OCI-M2 (cell line): ENCODE data around the gene PEX12.
"Not testable (repeated sequence)": the region's sequence is repeated elsewhere in the genome, so short reads cannot be mapped to it uniquely, and the experiment has no call there.

Experiments used
- DNase-seq: peaks from one replicate; lab custom pipeline; 2025; ENCODE audit not compliant: unreplicated experiment; lab: John Stamatoyannopoulos, UW

PEX12 gene

GRCh38 chr17:35578929-35579432, 610 bp upstream of the PEX12 start:
- DNase-seq: no peak

DNA sequence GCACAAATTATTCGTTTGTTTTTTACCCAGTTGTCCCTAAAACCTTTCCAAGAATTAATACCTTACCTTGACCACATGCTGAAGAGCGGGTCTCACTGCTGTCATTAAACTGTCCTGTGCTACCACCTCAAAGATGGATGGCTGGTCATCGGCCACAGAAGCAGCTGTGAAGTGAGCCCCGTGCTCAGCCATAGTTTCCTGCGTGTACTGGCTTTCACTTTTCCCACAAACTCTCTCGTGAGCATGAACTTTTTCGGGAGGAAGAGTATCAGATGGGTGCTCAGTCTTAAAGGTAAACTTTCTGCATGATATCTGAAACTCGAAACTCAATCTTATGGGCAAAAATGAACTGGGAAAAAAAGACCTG, 558 bp downstream of the PEX12 start:
- no peak for DNase-seq

DNA sequence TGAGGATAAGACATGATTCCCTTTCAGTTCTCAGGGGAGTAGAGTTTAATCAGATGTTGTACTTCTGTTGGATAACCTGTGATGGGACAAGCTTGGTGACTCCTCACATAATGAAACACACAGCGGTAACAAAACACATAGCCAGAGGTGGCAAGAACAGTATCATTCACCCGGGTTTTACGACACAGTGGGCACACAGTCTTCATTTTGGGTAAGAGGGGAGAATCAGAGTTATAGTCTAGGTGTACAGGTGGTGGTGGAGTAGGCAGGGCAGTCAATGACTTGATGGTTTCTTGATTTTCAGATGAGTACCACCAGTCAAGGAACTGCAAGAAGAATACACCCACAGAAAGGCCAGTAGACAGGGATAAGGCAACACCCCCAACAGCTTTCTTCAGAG, 2.6 kb downstream of the PEX12 start:
- DNase-seq: no peak

GRCh38 chr17:35569405-35569804, 9.0 kb downstream of the PEX12 start:
- no peak for DNase-seq

DNA sequence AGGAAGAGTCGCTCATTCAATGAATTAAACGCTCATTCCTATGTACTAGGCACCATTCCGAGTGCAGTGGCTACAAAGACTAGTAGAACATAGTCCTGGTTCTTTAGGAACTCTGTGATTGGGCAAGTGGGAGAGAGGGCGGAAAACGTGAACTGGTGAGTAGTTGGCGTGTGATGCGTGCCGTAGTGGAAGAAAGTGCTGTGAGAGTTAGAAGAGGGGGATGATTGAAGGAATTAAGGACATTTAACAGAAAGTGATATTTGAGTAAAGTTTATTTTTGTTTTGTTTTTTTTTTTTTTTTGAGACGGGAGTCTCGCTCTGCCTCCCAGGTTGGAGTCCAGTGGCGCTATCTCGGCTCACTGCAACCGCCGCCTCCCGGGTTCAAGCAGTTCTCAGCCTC, 9.8 kb downstream of the PEX12 start:
- no peak for DNase-seq

GRCh38 chr17:35566968-35567367, 11.4 kb downstream of the PEX12 start:
- no peak for DNase-seq

- DNase-seq: not testable (repeated sequence)
These were observed 15.2 kb downstream of the PEX12 start for GRCh38 chr17:35563181-35563580.

- DNase-seq: peak; percentile 49
These were observed 17.7 kb downstream of the PEX12 start, which contains the start of gene SLFN14 for GRCh38 chr17:35560703-35561102. SLFN14 (minus strand) TSS chr17:35560819; CDS start chr17:35558062, 2,757 bp downstream.

DNA sequence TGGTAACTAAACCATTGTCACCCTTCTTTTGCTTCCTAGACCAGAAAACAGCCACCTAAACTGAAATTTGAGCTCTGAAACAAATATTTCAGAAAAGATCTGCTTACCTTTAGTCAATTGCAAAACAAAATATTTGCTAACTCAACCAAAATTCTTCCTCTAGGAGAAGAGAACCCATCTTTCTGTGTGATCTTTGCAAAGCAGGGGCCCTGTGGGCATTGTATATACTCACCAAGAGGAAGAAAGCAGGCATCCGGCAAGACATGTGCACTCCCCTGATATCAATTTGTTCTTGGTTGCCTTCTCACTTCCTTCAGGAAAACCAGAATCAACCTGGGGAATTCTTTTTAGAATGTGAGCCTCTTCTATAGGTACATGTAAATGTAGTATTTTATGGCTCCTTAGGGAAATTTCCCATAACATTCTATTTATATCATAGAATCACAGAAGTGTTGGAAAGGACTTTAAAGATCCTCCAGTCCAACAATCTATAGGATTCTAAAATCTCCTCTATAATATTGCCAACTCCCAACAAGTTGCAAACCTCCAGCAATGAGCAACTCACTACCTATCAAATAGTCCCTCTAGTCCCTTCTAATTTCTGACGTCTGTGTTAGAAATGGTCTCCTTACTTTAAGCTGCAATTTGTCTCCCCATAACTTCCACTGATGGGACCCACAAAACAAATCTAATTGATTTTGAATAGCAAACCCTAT, 18.7 kb downstream of the PEX12 start:
- no peak for DNase-seq

DNA sequence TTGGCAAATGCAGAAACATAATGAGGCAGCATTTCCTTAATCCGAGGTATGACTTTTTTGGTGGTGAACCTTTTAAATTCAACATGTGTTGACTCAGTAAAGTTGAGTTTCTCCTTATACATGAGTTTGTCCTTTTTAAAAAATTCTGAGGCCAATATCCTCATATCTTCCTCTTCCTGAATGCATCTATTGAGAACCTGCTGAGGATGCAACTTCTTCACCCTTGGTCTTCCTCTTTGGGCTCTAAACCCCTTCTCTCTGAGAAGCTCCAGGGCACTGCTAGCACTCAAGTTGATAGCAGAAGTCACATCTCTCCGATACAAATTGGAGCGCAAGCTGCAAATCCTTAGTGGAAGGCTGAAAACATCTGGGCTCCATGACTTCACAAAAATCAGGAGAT, 21.0 kb downstream of the PEX12 start:
- no peak for DNase-seq

DNA sequence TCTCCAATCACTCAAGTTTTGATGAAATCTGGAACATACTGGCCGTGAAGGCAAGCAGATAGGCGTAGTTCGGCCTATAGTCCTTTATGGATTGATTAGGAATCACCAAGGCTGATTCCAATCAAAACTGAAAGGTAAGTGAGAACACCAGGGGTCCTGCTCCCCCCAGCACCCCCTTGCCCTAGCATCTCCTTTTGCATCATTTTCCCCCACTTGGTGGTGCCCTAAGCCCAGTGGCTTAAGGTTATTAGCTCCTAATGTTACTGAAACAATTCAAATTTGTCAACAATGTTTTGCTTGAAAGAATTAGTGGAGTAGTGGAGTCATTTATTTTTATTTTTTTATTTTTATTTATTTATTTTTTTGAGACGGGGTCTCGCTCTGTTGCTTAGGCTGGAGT, 22.7 kb downstream of the PEX12 start:
- DNase-seq: no peak

GRCh38 chr17:35554668-35555067, 23.7 kb downstream of the PEX12 start:
- DNase-seq: no peak

- DNase-seq: no peak
These were observed 25.1 kb downstream of the PEX12 start for GRCh38 chr17:35553310-35553709.

DNA sequence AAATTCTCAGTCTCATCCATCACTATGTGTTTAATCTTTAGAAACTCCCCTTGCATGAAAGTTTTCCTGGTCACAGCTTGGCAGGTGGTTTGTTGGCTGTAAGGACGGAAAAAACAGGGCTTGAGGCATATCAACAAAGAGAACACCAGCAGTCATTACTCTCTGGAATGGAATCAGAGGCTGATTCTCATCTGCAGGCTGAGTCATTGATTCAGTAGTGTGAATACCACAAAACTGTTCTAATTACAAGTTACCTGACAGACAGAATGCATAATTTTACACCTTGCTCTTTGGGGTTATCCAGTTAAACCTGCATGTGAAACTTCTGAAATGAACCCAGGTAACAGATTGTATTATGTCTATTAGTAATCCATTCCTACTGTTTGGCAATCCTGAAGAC, 29.4 kb downstream of the PEX12 start:
- no peak for DNase-seq

- DNase-seq: no peak
These were observed 30.1 kb downstream of the PEX12 start for GRCh38 chr17:35548208-35548810.

DNA sequence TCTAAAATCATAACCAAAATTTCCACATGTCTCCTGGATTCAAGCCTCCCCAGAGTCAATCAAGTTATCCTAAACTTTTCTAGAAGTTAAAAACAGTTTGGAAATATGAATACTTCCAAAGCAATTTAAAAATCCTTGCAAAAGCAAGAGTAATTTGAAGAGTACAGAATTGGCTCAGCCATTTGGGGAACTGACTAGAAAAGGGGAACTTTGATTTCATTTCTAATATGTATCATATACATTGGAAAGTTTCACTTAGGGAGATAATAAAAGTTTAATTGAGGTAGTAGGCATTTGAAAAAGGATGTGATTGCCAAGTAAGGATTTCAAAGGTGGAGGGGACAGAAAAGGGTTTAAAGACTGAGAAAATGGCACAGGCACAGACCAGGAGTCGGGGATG, 31.9 kb downstream of the PEX12 start:
- no peak for DNase-seq

DNA sequence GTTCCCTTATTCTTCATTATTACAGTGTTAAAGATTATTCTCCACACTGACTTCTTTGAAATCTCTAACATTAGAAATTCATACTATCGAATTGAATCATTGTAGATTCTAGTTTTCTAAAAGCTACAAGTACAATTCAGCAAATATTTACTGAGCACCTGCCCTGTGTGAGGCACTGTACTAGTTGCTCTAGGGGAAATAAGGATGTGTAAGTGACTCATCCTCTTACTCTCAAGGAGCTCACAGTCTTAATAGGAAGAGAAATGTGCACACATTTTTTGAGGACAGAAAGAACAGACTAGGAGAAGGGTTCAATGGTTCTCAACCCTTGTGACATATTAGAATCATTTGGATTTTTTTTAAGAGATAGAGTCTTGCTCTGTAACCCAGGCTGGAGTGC, 33.2 kb downstream of the PEX12 start:
- DNase-seq: no peak

DNA sequence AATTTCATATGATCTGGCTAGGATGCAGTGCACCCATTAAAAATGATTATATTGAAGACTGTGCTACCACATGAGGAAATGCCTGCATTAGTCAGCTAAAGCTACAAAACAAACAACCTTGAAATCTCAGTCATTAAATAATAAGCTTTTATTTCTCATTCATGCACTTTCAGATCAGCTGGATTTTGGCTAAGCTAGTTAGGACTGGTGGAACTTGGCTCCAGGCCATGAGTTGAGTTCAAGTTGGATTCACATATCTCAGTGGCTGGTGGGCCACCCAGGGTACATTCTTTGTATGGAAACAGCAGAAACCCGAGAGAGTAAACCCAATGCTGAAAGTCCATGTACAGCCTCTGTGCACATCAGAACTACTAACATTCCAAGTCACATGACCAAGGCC, 34.5 kb downstream of the PEX12 start:
- DNase-seq: no peak

- no peak for DNase-seq
These were observed 35.4 kb downstream of the PEX12 start for GRCh38 chr17:35542990-35543389.

DNA sequence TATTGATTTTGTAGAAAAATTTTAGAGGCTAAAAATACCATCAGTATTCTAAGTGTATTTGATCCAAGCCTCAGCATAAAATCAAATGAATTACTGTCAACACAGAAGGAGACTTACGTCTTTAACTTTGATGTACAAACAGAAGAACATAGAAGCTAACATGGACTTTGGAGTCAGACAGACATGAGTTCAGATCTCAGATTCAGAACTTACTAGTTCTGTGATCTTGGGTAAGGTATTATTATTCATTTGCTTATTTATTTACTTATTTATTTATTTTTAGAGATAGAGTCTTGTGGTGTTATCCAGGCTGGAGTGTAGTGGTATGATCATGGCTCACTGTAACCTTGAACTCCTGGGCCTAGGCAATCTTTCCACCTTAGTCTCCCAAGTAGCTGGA, 36.9 kb downstream of the PEX12 start:
- DNase-seq: no peak

- DNase-seq: no peak
These were observed 37.6 kb downstream of the PEX12 start for GRCh38 chr17:35540589-35541404.

- no peak for DNase-seq
These were observed 38.7 kb downstream of the PEX12 start for GRCh38 chr17:35539659-35540026.
